SK-N-SH (cell line): ENCODE measurements around the gene EPM2A. TPM values are rescaled to one million over a fixed set of nuclear protein-coding genes. Genes with fewer than 3 reads are reported as not detected.

ENCODE experiments used
- CTCF ChIA-PET: fragments of 300-600, 350-600 bp; formaldehyde crosslinking; extraction: SDS; loops from one replicate; lab custom pipeline; 2021; lab: Yijun Ruan, JAX
- POLR2A ChIA-PET: fragments of 350-600 bp; sonication (Branson Sonifier 250); formaldehyde crosslinking; extraction: SDS; loops from one replicate; lab custom pipeline; 2020; ENCODE audit warnings: antibody characterized with exemption, inconsistent platforms; lab: Yijun Ruan, JAX
- DNase-seq: peaks from one replicate; pipeline ENCODE4 v3.0.0; 2012
- H2AFZ ChIP-seq: fragments of 200-600 bp; sonication (generic); 2 replicates; pipeline ENCODE4 v1.8.1; 2016; ENCODE audit warnings: antibody characterized with exemption, mild to moderate bottlenecking, low read depth
- H3F3A ChIP-seq: fragments of 200-600 bp; sonication (generic); replicated peaks from 2 replicates; pipeline ENCODE3; 2016; ENCODE audit warnings: antibody characterized with exemption, mild to moderate bottlenecking; ENCODE audit not compliant: insufficient read depth
- H3K27ac ChIP-seq, 2 experiments: fragments of 200-500 bp in 1 of 2; fragments of 200-600 bp in 1 of 2; sonication (Bioruptor generic) in 1 of 2; sonication (generic), shearing (Covaris generic) in 1 of 2; 2 replicates each; pipeline versions ENCODE4 v1.5.1 to v1.6.1; 2014 to 2016; ENCODE audit warnings: low read depth in 2 of 2, inconsistent platforms in 1 of 2, low read length in 1 of 2, mild to moderate bottlenecking in 1 of 2, mixed read lengths in 1 of 2
- H3K27me3 ChIP-seq: fragments of 200-600 bp; sonication (generic), shearing (Covaris generic); 2 replicates; pipeline ENCODE4 v1.6.1; 2016; ENCODE audit warnings: mixed run types; ENCODE audit not compliant: insufficient read depth
- H3K36me3 ChIP-seq, 2 experiments: fragments of 200-500 bp in 1 of 2; fragments of 200-600 bp in 1 of 2; sonication (Bioruptor generic) in 1 of 2; sonication (generic) in 1 of 2; replicated peaks in 1 of 2; 2 replicates each; pipeline versions ENCODE3 to v1.5.1; 2014 to 2016; ENCODE audit warnings: low read length in 1 of 2, mild to moderate bottlenecking in 1 of 2; ENCODE audit not compliant: insufficient read depth in 2 of 2, control insufficient read depth in 1 of 2
- H3K4me1 ChIP-seq, 2 experiments: fragments of 200-500 bp in 1 of 2; fragments of 200-600 bp in 1 of 2; sonication (Bioruptor generic) in 1 of 2; sonication (generic), shearing (Covaris generic) in 1 of 2; 2 replicates each; pipeline versions ENCODE4 v1.5.1 to v1.6.1; 2014 to 2016; ENCODE audit warnings: low read depth in 1 of 2, low read length in 1 of 2, mixed run types in 1 of 2; ENCODE audit not compliant: insufficient read depth in 2 of 2, control insufficient read depth in 1 of 2
- H3K4me2 ChIP-seq: fragments of 200-600 bp; sonication (generic), shearing (Covaris generic); 2 replicates; pipeline ENCODE4 v1.6.1; 2017; ENCODE audit warnings: mixed run types
- H3K4me3 ChIP-seq, 2 experiments: fragments of 200-500 bp in 1 of 2; fragments of 200-600 bp in 1 of 2; sonication (Bioruptor generic) in 1 of 2; sonication (generic), shearing (Covaris generic) in 1 of 2; 2 replicates each; pipeline versions ENCODE4 v1.5.1 to v1.8.1; 2014 to 2016; ENCODE audit warnings: low read depth in 2 of 2, inconsistent platforms in 1 of 2, low read length in 1 of 2, mild to moderate bottlenecking in 1 of 2, mixed read lengths in 1 of 2, moderate library complexity in 1 of 2
- H3K79me2 ChIP-seq: fragments of 200-600 bp; sonication (generic); 2 replicates; pipeline ENCODE4 v1.8.1; 2017; ENCODE audit warnings: mild to moderate bottlenecking; ENCODE audit not compliant: insufficient read depth
- H3K9ac ChIP-seq: fragments of 200-600 bp; sonication (generic); 2 replicates; pipeline ENCODE4 v1.6.1; 2017; ENCODE audit warnings: mixed run types
- H3K9me2 ChIP-seq: fragments of 200-600 bp; sonication (generic); 2 replicates; pipeline ENCODE4 v1.6.1; 2017; ENCODE audit warnings: mixed run types
- H3K9me3 ChIP-seq: fragments of 200-600 bp; sonication (generic); 2 replicates; pipeline ENCODE4 v1.6.1; 2017; ENCODE audit warnings: mixed run types, mild to moderate bottlenecking, moderate library complexity
- H4K20me1 ChIP-seq: fragments of 200-600 bp; sonication (generic); 2 replicates; pipeline ENCODE4 v1.6.1; 2017; ENCODE audit warnings: mild to moderate bottlenecking, mixed run types; ENCODE audit not compliant: insufficient read depth
- CHD2 ChIP-seq: fragments of 150-350 bp; IDR thresholded peaks from 2 replicates; pipeline ENCODE4 v1.6.1; 2018; ENCODE audit warnings: low read length; ENCODE audit not compliant: partially characterized antibody
- FOXJ3 ChIP-seq: sonication (generic); formaldehyde crosslinking; IDR thresholded peaks from 2 replicates; pipeline ENCODE4 v1.5.1; 2020; ENCODE audit warnings: mild to moderate bottlenecking, missing genetic modification reagents
- FOXM1 ChIP-seq: IDR thresholded peaks from 2 replicates; pipeline ENCODE4 v1.4.0; 2012; ENCODE audit warnings: low read depth, mild to moderate bottlenecking
- MEF2A ChIP-seq: IDR thresholded peaks from 2 replicates; pipeline ENCODE4 v1.4.0; 2012; ENCODE audit warnings: low read depth, borderline replicate concordance
- MXI1 ChIP-seq: IDR thresholded peaks from 2 replicates; pipeline ENCODE4 v1.6.1; 2012; ENCODE audit warnings: mild to moderate bottlenecking, low read depth, low read length, improper control_type of control experiment
- NRF1 ChIP-seq: IDR thresholded peaks from 2 replicates; pipeline ENCODE4 v1.6.1; 2012; ENCODE audit warnings: low read depth, mild to moderate bottlenecking, low read length
- POLR2AphosphoS5 ChIP-seq: IDR thresholded peaks from 2 replicates; pipeline ENCODE4 v1.6.1; 2012; ENCODE audit warnings: low read depth, low read length
- RFX5 ChIP-seq: IDR thresholded peaks from 2 replicates; pipeline ENCODE4 v1.6.1; 2012; ENCODE audit warnings: mild to moderate bottlenecking, improper control_type of control experiment, low read length
- SMC3 ChIP-seq: IDR thresholded peaks from 2 replicates; pipeline ENCODE4 v1.6.1; 2012; ENCODE audit warnings: low read depth, low read length, improper control_type of control experiment
- TAF1 ChIP-seq: IDR thresholded peaks from 2 replicates; pipeline ENCODE4 v1.6.1; 2012; ENCODE audit warnings: low read depth, mild to moderate bottlenecking, low read length, moderate library complexity, borderline replicate concordance
- TCF12 ChIP-seq: IDR thresholded peaks from 2 replicates; pipeline ENCODE4 v1.4.0; 2012
- TEAD4 ChIP-seq: IDR thresholded peaks from 2 replicates; pipeline ENCODE4 v1.4.0; 2012; ENCODE audit warnings: mild to moderate bottlenecking, borderline replicate concordance; ENCODE audit not compliant: insufficient read depth
- YY1 ChIP-seq: IDR thresholded peaks from 2 replicates; pipeline ENCODE4 v1.4.0; 2012; ENCODE audit warnings: low read depth, mild to moderate bottlenecking
- WGBS: methylation state at CpG from one replicate; pipeline ENCODE4 v1.1.6; 2017; ENCODE audit warnings: low lambda C conversion rate; 5-methylcytosine and 5-hydroxymethylcytosine counted together
- polyA plus RNA-seq, 3 experiments: library from polyadenylated mRNA; depleted of rRNA; stranded (reverse); fragments of >200 nt; gene quantifications; 2 replicates each; pipeline ENCODE4 v1.2.3, GENCODE V29; 2012
- TF ChIP-seq, protein P1 (sequence below): IDR thresholded peaks from 2 replicates; pipeline ENCODE4 v1.6.1; 2012; ENCODE audit warnings: mild to moderate bottlenecking, low read depth, low read length, moderate library complexity
- TF ChIP-seq, protein P2 (sequence below): IDR thresholded peaks from 2 replicates; pipeline ENCODE4 v1.4.0; 2012; ENCODE audit warnings: low read depth, borderline replicate concordance

Gene EPM2A
- polyA plus RNA-seq, 1 of the 3 experiments (the other 2 are of a cell fraction): 2.7 TPM

- no peak for TF ChIP-seq TEAD4
Measured at GRCh38 chr6:145660676-145661075, 74.6 kb downstream of the EPM2A start (continued).

DNA sequence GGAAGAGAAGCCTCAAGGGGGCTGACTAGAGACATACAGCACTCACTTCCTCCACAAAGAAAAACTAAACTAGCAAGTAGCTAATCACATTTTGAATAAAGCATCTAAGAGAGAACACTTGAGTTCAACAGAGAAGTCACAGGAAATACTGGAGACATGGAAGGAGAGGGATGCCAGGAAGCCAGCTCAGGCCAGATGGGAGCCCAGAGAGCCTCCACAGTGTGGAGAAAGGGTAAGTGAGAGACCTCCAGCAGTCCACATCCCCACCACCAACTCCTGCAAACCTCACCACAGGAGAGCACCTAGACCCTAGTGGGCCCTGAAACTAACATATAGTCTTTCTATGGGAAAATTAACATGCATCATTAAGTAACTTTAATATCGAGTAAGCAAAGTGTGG, 79.2 kb downstream of the EPM2A start:
- Histone ChIP-seq H3K79me2 (no peaks in the 10 kb centered on the region), H3K27ac (no peak overlapping the region), H2AFZ (no peak overlapping the region), H3K9ac (no peak overlapping the region), H4K20me1 (no peaks in the 10 kb centered on the region), H3K4me3 (no peak overlapping the region), H3K4me2 (no peak overlapping the region), H3K9me2 (no peaks in the 10 kb centered on the region), H3K27me3 (no peaks in the 10 kb centered on the region), H3F3A (no peaks in the 10 kb centered on the region), H3K36me3 (no peaks in the 10 kb centered on the region), H3K4me1 (no peaks in the 10 kb centered on the region), H3K9me3 (no peaks in the 10 kb centered on the region)
- WGBS: 82% methylated on average over 1 of the region's 1 CpG
- ChIA-PET POLR2A (no interaction called here), CTCF (no interaction called here)
- DNase-seq: no peak
- no peak for TF ChIP-seq CHD2
- TF ChIP-seq MEF2A: no peak
- no peak for TF ChIP-seq POLR2AphosphoS5
- TF ChIP-seq SMC3: no peak
- TF ChIP-seq YY1: no peak
- no peak for TF ChIP-seq NRF1
- no peak for TF ChIP-seq TCF12
- TF ChIP-seq MXI1: no peak
- no peak for TF ChIP-seq TAF1
- TF ChIP-seq FOXJ3 (CRISPR knock-in tag): no peak
- TF ChIP-seq FOXM1: no peak
- TF ChIP-seq, protein P1, sequence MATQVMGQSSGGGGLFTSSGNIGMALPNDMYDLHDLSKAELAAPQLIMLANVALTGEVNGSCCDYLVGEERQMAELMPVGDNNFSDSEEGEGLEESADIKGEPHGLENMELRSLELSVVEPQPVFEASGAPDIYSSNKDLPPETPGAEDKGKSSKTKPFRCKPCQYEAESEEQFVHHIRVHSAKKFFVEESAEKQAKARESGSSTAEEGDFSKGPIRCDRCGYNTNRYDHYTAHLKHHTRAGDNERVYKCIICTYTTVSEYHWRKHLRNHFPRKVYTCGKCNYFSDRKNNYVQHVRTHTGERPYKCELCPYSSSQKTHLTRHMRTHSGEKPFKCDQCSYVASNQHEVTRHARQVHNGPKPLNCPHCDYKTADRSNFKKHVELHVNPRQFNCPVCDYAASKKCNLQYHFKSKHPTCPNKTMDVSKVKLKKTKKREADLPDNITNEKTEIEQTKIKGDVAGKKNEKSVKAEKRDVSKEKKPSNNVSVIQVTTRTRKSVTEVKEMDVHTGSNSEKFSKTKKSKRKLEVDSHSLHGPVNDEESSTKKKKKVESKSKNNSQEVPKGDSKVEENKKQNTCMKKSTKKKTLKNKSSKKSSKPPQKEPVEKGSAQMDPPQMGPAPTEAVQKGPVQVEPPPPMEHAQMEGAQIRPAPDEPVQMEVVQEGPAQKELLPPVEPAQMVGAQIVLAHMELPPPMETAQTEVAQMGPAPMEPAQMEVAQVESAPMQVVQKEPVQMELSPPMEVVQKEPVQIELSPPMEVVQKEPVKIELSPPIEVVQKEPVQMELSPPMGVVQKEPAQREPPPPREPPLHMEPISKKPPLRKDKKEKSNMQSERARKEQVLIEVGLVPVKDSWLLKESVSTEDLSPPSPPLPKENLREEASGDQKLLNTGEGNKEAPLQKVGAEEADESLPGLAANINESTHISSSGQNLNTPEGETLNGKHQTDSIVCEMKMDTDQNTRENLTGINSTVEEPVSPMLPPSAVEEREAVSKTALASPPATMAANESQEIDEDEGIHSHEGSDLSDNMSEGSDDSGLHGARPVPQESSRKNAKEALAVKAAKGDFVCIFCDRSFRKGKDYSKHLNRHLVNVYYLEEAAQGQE: no peak

- no peaks in the 10 kb centered on the region for H3K36me3 ChIP-seq
- H3K27me3 ChIP-seq: no peaks in the 10 kb centered on the region
- H3K79me2 ChIP-seq: no peaks in the 10 kb centered on the region
- H3K9me2 ChIP-seq: no peaks in the 10 kb centered on the region
- H3K27ac ChIP-seq: no peak overlapping the region
- POLR2A ChIA-PET: no interaction called here
- no peak overlapping the region for H3K4me2 ChIP-seq
- H3K4me3 ChIP-seq: no peak overlapping the region
- no peak overlapping the region for H3K9ac ChIP-seq
- H2AFZ ChIP-seq: no peak overlapping the region
- no peak for DNase-seq
- CTCF ChIA-PET: no interaction called here
- no peaks in the 10 kb centered on the region for H4K20me1 ChIP-seq
- no peaks in the 10 kb centered on the region for H3F3A ChIP-seq
- WGBS: 86% methylated on average over 1 of the region's 1 CpG
- TF ChIP-seq RFX5 (no peak), FOXM1 (no peak)
- TF ChIP-seq, protein P2, sequence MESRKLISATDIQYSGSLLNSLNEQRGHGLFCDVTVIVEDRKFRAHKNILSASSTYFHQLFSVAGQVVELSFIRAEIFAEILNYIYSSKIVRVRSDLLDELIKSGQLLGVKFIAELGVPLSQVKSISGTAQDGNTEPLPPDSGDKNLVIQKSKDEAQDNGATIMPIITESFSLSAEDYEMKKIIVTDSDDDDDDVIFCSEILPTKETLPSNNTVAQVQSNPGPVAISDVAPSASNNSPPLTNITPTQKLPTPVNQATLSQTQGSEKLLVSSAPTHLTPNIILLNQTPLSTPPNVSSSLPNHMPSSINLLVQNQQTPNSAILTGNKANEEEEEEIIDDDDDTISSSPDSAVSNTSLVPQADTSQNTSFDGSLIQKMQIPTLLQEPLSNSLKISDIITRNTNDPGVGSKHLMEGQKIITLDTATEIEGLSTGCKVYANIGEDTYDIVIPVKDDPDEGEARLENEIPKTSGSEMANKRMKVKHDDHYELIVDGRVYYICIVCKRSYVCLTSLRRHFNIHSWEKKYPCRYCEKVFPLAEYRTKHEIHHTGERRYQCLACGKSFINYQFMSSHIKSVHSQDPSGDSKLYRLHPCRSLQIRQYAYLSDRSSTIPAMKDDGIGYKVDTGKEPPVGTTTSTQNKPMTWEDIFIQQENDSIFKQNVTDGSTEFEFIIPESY: no peak
- H3K9me3 ChIP-seq: no peaks in the 10 kb centered on the region
- H3K4me1 ChIP-seq: no peaks in the 10 kb centered on the region
Measured at GRCh38 chr6:145652572-145652971, 82.7 kb downstream of the EPM2A start.
